IMR-90 (cell line): Measurements from ENCODE around the gene KCTD20. TPM values are rescaled to one million over a fixed set of nuclear protein-coding genes. Genes with fewer than 3 reads are reported as not detected.

Experiments used
- ATAC-seq: fragments of 200-7000 bp; cut with Tn5 transposase; 2 replicates; pipeline ENCODE4 v1.9.1; 2020; ENCODE audit warnings: low read depth, mild to moderate bottlenecking, moderate library complexity
- BruUV-seq: library from RNA; stranded (reverse); fragments of 400-500 nt; replicated peaks from 2 replicates; lab custom pipeline; 2021; lab: Mats Ljungman, UMichigan
- CTCF ChIA-PET: fragments of 300-600 bp; formaldehyde crosslinking; extraction: SDS; loops from one replicate; lab custom pipeline; 2021; ENCODE audit warnings: antibody characterized with exemption; lab: Yijun Ruan, JAX
- POLR2A ChIA-PET: fragments of 300-600 bp; sonication (Branson Sonifier 250); formaldehyde crosslinking; loops from one replicate; lab custom pipeline; 2022; ENCODE audit warnings: antibody characterized with exemption; ENCODE audit not compliant: unreplicated experiment; lab: Charles Lee
- DNase-seq: peaks from one replicate; pipeline ENCODE4 v3.0.0; 2013
- H2AFZ ChIP-seq: replicated peaks from 2 replicates; pipeline ENCODE3; 2013; ENCODE audit warnings: low read length, mild to moderate bottlenecking; ENCODE audit not compliant: poor library complexity
- H2AK5ac ChIP-seq: 2 replicates; pipeline ENCODE4 v1.6.1; 2013; ENCODE audit warnings: low read depth, low read length, inconsistent platforms
- H2AK9ac ChIP-seq: replicated peaks from 2 replicates; pipeline ENCODE3; 2013; ENCODE audit warnings: mild to moderate bottlenecking, low read depth, low read length, moderate library complexity; ENCODE audit not compliant: poor library complexity
- H2BK120ac ChIP-seq: 2 replicates; pipeline ENCODE4 v1.6.1; 2013; ENCODE audit warnings: low read depth, low read length, inconsistent platforms
- H2BK15ac ChIP-seq: 3 replicates; pipeline ENCODE4 v1.6.1; 2013; ENCODE audit warnings: low read depth, low read length, inconsistent platforms
- H2BK20ac ChIP-seq: 2 replicates; pipeline ENCODE4 v1.6.1; 2013; ENCODE audit warnings: low read depth, mild to moderate bottlenecking, inconsistent platforms, low read length, moderate library complexity
- H2BK5ac ChIP-seq: 2 replicates; pipeline ENCODE4 v1.6.1; 2013; ENCODE audit warnings: mild to moderate bottlenecking, low read depth, low read length, inconsistent platforms; ENCODE audit not compliant: poor library complexity, severe bottlenecking
- H3K14ac ChIP-seq: replicated peaks from 2 replicates; pipeline ENCODE4 v1.6.1; 2013; ENCODE audit warnings: low read depth, low read length, inconsistent platforms
- H3K18ac ChIP-seq: 2 replicates; pipeline ENCODE4 v1.6.1; 2013; ENCODE audit warnings: low read depth, low read length, control low read depth
- H3K23ac ChIP-seq: 2 replicates; pipeline ENCODE4 v1.6.1; 2013; ENCODE audit warnings: low read depth, low read length, inconsistent platforms
- H3K27ac ChIP-seq: 2 replicates; pipeline ENCODE4 v1.5.1; 2013; ENCODE audit warnings: mild to moderate bottlenecking, control low read depth, low read length; ENCODE audit not compliant: insufficient read depth
- H3K27me3 ChIP-seq: 2 replicates; pipeline ENCODE4 v1.6.1; 2013; ENCODE audit warnings: low read length; ENCODE audit not compliant: control insufficient read depth, insufficient read depth
- H3K36me3 ChIP-seq: 2 replicates; pipeline ENCODE4 v1.6.1; 2013; ENCODE audit warnings: low read length, mixed read lengths; ENCODE audit not compliant: control insufficient read depth, insufficient read depth
- H3K4ac ChIP-seq: 2 replicates; pipeline ENCODE4 v1.6.1; 2013; ENCODE audit warnings: low read depth, low read length, inconsistent platforms
- H3K4me1 ChIP-seq: 2 replicates; pipeline ENCODE4 v1.6.1; 2013; ENCODE audit warnings: low read length, mixed read lengths; ENCODE audit not compliant: control insufficient read depth, insufficient read depth
- H3K4me2 ChIP-seq: 2 replicates; pipeline ENCODE4 v1.6.1; 2013; ENCODE audit warnings: low read depth, mild to moderate bottlenecking, control low read depth, low read length, moderate library complexity
- H3K4me3 ChIP-seq: 2 replicates; pipeline ENCODE4 v1.5.1; 2013; ENCODE audit warnings: low read depth, mild to moderate bottlenecking, control low read depth, low read length, moderate library complexity; ENCODE audit not compliant: insufficient read depth
- H3K56ac ChIP-seq: 2 replicates; pipeline ENCODE4 v1.6.1; 2013; ENCODE audit warnings: low read length, inconsistent platforms; ENCODE audit not compliant: insufficient read depth; ENCODE audit errors: extremely low read depth
- H3K79me1 ChIP-seq, 2 experiments: 2 replicates each; pipeline ENCODE4 v1.6.1; 2013; ENCODE audit warnings: low read length in 2 of 2, inconsistent platforms in 1 of 2, low read depth in 1 of 2
- H3K9ac ChIP-seq: 2 replicates; pipeline ENCODE4 v1.6.1; 2013; ENCODE audit warnings: low read depth, low read length, control low read depth
- H3K9me1 ChIP-seq: 2 replicates; pipeline ENCODE4 v1.6.1; 2013; ENCODE audit warnings: low read length, inconsistent platforms; ENCODE audit not compliant: insufficient read depth
- H3K9me3 ChIP-seq: 2 replicates; pipeline ENCODE4 v1.6.1; 2013; ENCODE audit warnings: low read length; ENCODE audit not compliant: control insufficient read depth, insufficient read depth
- H4K20me1 ChIP-seq: 2 replicates; pipeline ENCODE4 v1.6.1; 2013; ENCODE audit warnings: low read length, inconsistent platforms; ENCODE audit not compliant: insufficient read depth
- H4K5ac ChIP-seq: 2 replicates; pipeline ENCODE4 v1.6.1; 2013; ENCODE audit warnings: mild to moderate bottlenecking, low read depth, low read length, control low read depth
- H4K8ac ChIP-seq, 2 experiments: 2 replicates each; pipeline ENCODE4 v1.6.1; 2013; ENCODE audit warnings: low read depth in 2 of 2, low read length in 2 of 2, control low read depth in 1 of 2, inconsistent platforms in 1 of 2
- H4K91ac ChIP-seq: 2 replicates; pipeline ENCODE4 v1.6.1; 2013; ENCODE audit warnings: low read depth, low read length, inconsistent platforms; ENCODE audit not compliant: insufficient read depth
- BHLHE40 ChIP-seq: fragments of 150-350 bp; IDR thresholded peaks from 2 replicates; pipeline ENCODE4 v1.6.1; 2016; ENCODE audit warnings: mild to moderate bottlenecking, low read depth, low read length
- CEBPB ChIP-seq: IDR thresholded peaks from 2 replicates; pipeline ENCODE4 v1.6.1; 2012; ENCODE audit warnings: low read depth, low read length, improper control_type of control experiment
- CHD1 ChIP-seq: IDR thresholded peaks from 2 replicates; pipeline ENCODE4 v1.6.1; 2012; ENCODE audit warnings: low read depth, low read length, improper control_type of control experiment
- ELK1 ChIP-seq: fragments of 150-350 bp; IDR thresholded peaks from 2 replicates; pipeline ENCODE4 v1.6.1; 2016; ENCODE audit warnings: low read depth, mild to moderate bottlenecking, low read length, moderate library complexity, borderline replicate concordance
- FOS ChIP-seq: fragments of 150-350 bp; IDR thresholded peaks from 2 replicates; pipeline ENCODE4 v1.6.1; 2016; ENCODE audit warnings: low read depth, low read length
- MAFK ChIP-seq: IDR thresholded peaks from 2 replicates; pipeline ENCODE4 v1.6.1; 2012; ENCODE audit warnings: low read depth, low read length, improper control_type of control experiment
- MAZ ChIP-seq: IDR thresholded peaks from 2 replicates; pipeline ENCODE4 v1.6.1; 2012; ENCODE audit warnings: low read depth, mild to moderate bottlenecking, low read length, improper control_type of control experiment, moderate library complexity, borderline replicate concordance
- MXI1 ChIP-seq: IDR thresholded peaks from 2 replicates; pipeline ENCODE4 v1.6.1; 2012; ENCODE audit warnings: low read depth, mild to moderate bottlenecking, low read length, moderate library complexity, borderline replicate concordance
- NFE2L2 ChIP-seq: fragments of 150-350 bp; IDR thresholded peaks from 2 replicates; pipeline ENCODE4 v1.6.1; 2016; ENCODE audit warnings: low read depth, mild to moderate bottlenecking, low read length
- POLR2A ChIP-seq: IDR thresholded peaks from 2 replicates; pipeline ENCODE4 v1.6.1; 2012; ENCODE audit warnings: mild to moderate bottlenecking, low read depth, low read length
- RAD21 ChIP-seq: IDR thresholded peaks from 2 replicates; pipeline ENCODE4 v1.6.1; 2012; ENCODE audit warnings: low read length, improper control_type of control experiment
- RFX5 ChIP-seq: IDR thresholded peaks from 2 replicates; pipeline ENCODE4 v1.8.0; 2012; ENCODE audit warnings: low read depth, mild to moderate bottlenecking, low read length, moderate library complexity
- SMC3 ChIP-seq: fragments of 150-350 bp; IDR thresholded peaks from 2 replicates; pipeline ENCODE4 v1.6.1; 2016; ENCODE audit warnings: low read depth, mild to moderate bottlenecking, antibody characterized with exemption, low read length, moderate library complexity
- USF2 ChIP-seq: fragments of 150-350 bp; IDR thresholded peaks from 2 replicates; pipeline ENCODE4 v1.6.1; 2017; ENCODE audit warnings: mild to moderate bottlenecking, antibody characterized with exemption, low read length, low read depth
- WGBS, 2 experiments: methylation state at CpG; one replicate each; pipeline versions ENCODE4 v1.1.5 to v1.1.7; 2013; ENCODE audit warnings: missing lambda C conversion rate in 2 of 2; ENCODE audit not compliant: insufficient read length in 1 of 2; ENCODE audit errors: extremely low coverage in 2 of 2; 5-methylcytosine and 5-hydroxymethylcytosine counted together
- dilution Hi-C: fragments of 300-500 bp; cut with HindIII; formaldehyde crosslinking; loops from one replicate; pipeline ENCODE4 v1.14.3; 2018; ENCODE audit warnings: low sequenced_read_pairs; ENCODE audit not compliant: unreplicated experiment
- in situ Hi-C: fragments of 300-500 bp; cut with MboI; formaldehyde crosslinking; loops from 3 replicates; pipeline ENCODE4 v1.14.3; 2019; ENCODE audit warnings: low sequenced_read_pairs, inconsistent platforms, mixed read lengths
- intact Hi-C: fragments of 100-400 bp; cut with micrococcal nuclease; formaldehyde crosslinking; loops from 2 replicates; pipeline ENCODE4 v1.10.0; 2022
- polyA plus RNA-seq, 3 experiments: library from polyadenylated mRNA; depleted of rRNA; stranded (reverse); fragments of >200 nt; gene quantifications; 2 replicates each; pipeline ENCODE4 v1.2.3, GENCODE V29; 2012; ENCODE audit warnings: low replicate concordance in 1 of 3
- total RNA-seq: library from RNA; depleted of rRNA; stranded (reverse); fragments of >200 nt; gene quantifications from 2 replicates; pipeline ENCODE4 v1.2.3, GENCODE V29; 2012
- TF ChIP-seq, protein P1 (sequence below): conservative IDR thresholded peaks from 2 replicates; pipeline ENCODE4 v1.5.1; 2012; ENCODE audit warnings: mild to moderate bottlenecking, low read depth, low read length, improper control_type of control experiment

The KCTD20 gene
- total and polyA plus RNA-seq, 2 of the 4 experiments (the other 2 are of a cell fraction), result 55.4 to 150 TPM

GRCh38 chr6:36441307-36441894, 1.4 kb upstream of the KCTD20 start:
- H2BK15ac ChIP-seq, result no peak overlapping the region; the same call in 2 of the 3 replicates
- peak overlapping the region; percentile 53; the same call in 1 of the 2 replicates for H4K91ac ChIP-seq
- H3K4me3 ChIP-seq, result no peak overlapping the region
- H2BK20ac ChIP-seq, result peak overlapping the region; percentile 60; the same call in 1 of the 2 replicates
- H3K14ac ChIP-seq, result no peak overlapping the region; the same call in 1 of the 2 replicates
- peak; percentile 74 for ATAC-seq
- H3K79me1 ChIP-seq, result peaks cover 0 to 38% of the 10 kb centered on the region in 2 experiments; a peak in 3 of 4 replicates
- H4K5ac ChIP-seq, result no peak overlapping the region
- TF ChIP-seq RFX5 (no peak), SMC3 (no peak), RAD21 (no peak), CHD1 (no peak), MXI1 (0 out of 2 replicates have a peak, but pooled peaks have one; percentile 31), POLR2A (peak; percentile 59), CEBPB (peak; percentile 89), USF2 (no peak), ELK1 (no peak), NFE2L2 (peak; percentile 93), FOS (peak; percentile 98), MAZ (no peak), BHLHE40 (peak; percentile 58), MAFK (peak; percentile 83)
- TF ChIP-seq, protein P1, sequence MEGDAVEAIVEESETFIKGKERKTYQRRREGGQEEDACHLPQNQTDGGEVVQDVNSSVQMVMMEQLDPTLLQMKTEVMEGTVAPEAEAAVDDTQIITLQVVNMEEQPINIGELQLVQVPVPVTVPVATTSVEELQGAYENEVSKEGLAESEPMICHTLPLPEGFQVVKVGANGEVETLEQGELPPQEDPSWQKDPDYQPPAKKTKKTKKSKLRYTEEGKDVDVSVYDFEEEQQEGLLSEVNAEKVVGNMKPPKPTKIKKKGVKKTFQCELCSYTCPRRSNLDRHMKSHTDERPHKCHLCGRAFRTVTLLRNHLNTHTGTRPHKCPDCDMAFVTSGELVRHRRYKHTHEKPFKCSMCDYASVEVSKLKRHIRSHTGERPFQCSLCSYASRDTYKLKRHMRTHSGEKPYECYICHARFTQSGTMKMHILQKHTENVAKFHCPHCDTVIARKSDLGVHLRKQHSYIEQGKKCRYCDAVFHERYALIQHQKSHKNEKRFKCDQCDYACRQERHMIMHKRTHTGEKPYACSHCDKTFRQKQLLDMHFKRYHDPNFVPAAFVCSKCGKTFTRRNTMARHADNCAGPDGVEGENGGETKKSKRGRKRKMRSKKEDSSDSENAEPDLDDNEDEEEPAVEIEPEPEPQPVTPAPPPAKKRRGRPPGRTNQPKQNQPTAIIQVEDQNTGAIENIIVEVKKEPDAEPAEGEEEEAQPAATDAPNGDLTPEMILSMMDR, result no peak
- no peak overlapping the region for H2AK9ac ChIP-seq
- H3K27me3 ChIP-seq, result no peaks in the 10 kb centered on the region
- peak overlapping the region; percentile 67 to 84 for H4K8ac ChIP-seq
- H3K9me3 ChIP-seq, result no peaks in the 10 kb centered on the region
- peak; percentile 100 for DNase-seq
- POLR2A ChIA-PET, result no interaction called here
- H3K23ac ChIP-seq, result no peak overlapping the region
- dilution Hi-C loops (no loop called here), intact Hi-C loops (loop anchor here (1.0 kb wide), 1 partner anchor 18 kb away; no protein-coding TSS in a partner anchor), in situ Hi-C loops (no loop called here)
- 0% methylated on average over 1 of the region's 8 CpGs; no CpG with 5 or more reads in 1 of the 2 experiments for WGBS, 2 experiments
- peak overlapping the region; percentile 85 for H2BK120ac ChIP-seq
- peaks cover 6% of the 10 kb centered on the region for H3K4me1 ChIP-seq
- no peaks in the 10 kb centered on the region for H3K9me1 ChIP-seq
- peaks cover 7% of the 10 kb centered on the region; the same call in 1 of the 2 replicates for H4K20me1 ChIP-seq
- H3K9ac ChIP-seq, result no peak overlapping the region
- CTCF ChIA-PET, result interaction anchor here (1.1 kb wide), 1 partner anchor 13 kb away, joined by 3 read pairs; no protein-coding TSS in a partner anchor
- H3K27ac ChIP-seq, result peak overlapping the region; percentile 41
- H2AK5ac ChIP-seq, result no peak overlapping the region; the same call in 1 of the 2 replicates
- H3K56ac ChIP-seq, result peak overlapping the region; percentile 78
- peak overlapping the region; percentile 9 for H2AFZ ChIP-seq
- peak overlapping the region; percentile 3; the same call in 1 of the 2 replicates for H3K4me2 ChIP-seq
- peak overlapping the region; percentile 97 for H2BK5ac ChIP-seq
- H3K18ac ChIP-seq, result no peak overlapping the region
- BruUV-seq, result no TSS peak
- H3K36me3 ChIP-seq, result no peaks in the 10 kb centered on the region
- peak overlapping the region; percentile 54; the same call in 1 of the 2 replicates for H3K4ac ChIP-seq
